OCI-M2 (cell line): Measurements from ENCODE around the gene DRD4.

Source experiments
- DNase-seq: peaks from one replicate; lab custom pipeline; 2025; ENCODE audit not compliant: unreplicated experiment; lab: John Stamatoyannopoulos, UW

Gene DRD4

DNA sequence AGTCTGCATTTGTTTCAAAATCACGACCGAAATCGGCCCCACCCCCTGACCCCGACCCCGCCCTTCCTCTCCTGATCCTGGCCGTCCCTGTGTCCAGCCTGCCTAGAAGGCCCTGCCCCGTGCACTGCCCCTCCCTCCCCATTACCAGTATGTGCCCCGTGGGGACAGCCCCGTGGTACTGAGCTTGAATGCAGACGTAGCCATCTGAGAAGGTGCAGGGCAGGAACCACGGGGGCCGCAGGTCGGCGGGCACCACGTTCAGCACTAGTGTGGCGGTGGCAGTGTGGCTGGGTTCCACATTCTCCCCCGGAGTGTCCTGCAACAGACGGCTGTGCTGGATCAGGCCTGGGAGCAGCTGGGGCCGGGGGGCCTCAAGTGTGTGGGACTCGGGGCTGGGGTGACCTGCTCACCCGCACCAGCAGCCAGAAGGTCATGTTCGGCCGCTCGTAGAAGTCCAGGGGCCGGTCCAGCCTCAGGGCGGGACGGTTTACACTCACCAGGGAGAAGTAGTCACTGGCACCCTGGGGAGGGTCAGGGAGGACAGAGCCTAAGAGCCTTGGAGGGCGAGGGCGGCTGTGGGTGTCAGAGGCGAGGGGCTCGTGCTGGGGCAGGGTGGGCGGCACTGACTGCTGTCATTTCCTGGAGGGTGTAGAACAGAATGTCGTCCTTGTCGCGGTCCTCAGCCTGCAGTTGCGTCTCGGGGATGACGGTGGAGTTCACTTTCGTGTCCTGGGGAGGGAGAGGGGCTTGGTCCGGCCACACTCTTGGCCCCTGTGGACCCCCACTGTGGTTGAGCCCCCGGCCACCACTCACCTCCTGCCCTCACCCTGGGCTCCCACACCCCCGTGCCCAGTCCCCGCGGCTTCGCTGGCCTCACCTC lies 15.9 kb upstream of the DRD4 start:
- DNase-seq, result no peak

DNA sequence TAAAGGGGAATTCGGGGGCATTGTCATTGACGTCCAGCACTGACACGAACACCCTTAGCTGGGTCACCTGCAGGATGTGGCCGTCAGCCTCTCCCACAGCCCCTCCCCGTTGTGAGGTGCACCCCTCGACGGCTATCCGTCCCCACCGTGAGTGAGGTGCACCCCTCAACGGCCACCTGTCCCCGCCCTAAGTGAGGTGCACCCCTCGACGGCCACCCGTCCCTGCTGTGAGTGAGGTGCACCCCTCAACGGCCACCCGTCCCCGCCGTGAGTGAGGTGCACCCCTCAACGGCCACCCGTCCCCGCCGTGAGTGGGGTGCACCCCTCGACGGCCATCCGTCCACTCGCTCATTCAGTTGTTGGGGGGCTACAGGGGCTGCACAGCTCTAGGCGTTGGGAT lies 15.2 kb upstream of the DRD4 start:
- DNase-seq, result no peak

DNA sequence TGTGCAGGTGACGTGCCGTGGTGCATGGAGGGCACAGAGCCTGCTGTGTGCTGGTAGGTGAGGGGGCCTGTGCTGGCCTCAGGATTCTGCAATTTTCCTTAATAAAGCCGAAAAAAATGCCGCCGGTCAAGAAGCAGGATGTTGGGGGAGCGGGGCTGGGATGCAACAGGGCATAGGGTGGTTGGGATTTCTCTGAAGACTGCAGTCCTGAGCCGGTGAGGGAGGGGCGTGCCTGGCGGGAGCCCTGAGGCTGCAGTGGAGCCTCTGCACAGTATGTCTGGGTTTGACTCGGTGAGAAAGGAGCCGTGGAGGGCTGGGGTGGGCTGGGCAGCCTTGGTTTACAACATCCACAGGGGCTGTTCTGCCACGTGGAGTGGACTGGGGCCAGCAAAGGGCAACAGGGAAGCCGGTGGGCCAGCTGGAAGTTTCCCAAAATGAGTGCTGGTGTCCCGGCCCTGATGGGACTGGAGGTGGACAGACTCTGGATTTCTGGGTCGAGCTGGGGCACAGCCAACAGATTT lies 13.7 kb upstream of the DRD4 start:
- DNase-seq, result no peak

DNA sequence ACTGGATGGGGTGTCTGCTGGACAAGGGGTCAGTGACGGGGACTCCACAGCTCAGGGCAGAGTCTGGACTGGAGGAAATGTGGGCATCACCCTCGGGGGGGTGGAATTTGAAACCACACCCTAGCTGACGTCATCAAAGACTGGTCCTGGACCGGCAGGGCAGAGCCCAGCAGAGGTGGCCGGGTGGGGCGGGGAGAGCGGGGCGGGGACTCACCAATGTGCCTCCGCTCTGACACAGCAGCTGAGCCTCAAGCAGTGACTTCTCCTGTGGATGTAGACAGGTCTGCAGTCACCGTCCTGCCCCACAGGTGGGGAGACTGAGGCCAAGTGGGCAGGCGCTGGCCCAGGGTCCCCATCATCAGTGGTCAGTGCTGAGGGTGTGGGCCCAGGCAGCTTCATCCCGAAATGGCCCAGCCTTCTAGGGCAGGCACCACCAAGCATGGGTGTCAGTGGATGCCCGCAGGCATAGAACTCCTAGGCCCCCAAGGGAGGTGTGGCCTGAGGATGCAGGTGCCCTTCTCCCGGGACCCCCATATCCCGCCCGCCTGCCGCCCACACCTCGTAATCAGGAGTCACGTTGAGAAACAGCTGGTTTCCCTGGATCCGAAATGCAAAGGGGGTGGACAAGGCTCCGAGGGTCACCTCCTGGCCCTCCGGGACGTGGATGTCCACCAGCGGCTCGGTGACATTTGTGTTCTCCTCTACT lies 12.9 kb upstream of the DRD4 start:
- DNase-seq, result no peak

DNA sequence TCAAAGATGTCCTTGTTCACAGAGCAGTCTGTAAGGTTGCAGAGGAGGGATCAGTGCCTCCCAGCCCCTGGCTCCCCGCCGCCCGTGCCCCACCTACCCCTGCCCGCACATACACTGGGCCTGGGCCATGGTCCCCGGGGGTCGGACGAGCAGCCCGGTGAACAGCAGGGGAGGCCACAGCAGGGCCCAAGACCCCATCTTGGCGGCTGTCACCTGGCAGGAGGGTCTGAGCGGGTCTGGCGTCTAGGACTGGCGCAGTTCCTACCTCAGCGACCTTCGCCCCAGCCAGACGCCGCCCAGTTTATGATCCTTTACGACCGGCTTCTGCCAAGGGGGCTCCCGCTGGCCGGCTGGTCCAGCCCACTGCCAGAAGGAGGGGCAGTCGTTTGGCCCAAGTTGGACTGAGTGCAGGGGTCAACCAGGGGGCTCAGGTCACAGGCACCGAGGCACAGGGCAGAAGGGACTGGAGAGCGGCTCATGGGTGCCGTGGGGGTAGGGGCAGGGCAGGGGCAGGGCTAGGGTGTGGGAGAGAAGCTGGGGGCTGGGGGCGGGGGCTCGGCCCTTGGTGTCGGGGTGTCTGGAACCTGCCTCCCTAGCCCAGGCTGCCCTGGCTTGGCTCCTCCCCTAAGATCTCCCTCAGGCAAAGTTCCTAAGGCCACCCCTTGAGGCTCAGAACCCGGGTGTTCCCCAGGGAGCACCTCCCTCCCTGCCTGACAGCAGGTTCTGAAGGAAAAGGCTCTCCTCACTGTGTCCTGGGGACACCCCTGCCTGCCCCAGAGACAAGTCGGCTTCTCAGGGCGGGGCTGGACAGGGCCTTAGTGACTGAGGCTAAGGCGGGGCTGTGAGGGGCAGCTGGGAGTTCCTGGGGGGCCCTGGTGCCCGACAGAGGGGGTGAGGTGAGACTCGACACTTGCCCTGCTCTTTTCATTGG lies 12.1 kb upstream of the DRD4 start, which contains the start of gene CDHR5:
TSS of gene CDHR5 (minus strand) at position 251 of the 931 bp plus-strand sequence. CDS start at position 198, 53 bp downstream.
- DNase-seq, result no peak

DNA sequence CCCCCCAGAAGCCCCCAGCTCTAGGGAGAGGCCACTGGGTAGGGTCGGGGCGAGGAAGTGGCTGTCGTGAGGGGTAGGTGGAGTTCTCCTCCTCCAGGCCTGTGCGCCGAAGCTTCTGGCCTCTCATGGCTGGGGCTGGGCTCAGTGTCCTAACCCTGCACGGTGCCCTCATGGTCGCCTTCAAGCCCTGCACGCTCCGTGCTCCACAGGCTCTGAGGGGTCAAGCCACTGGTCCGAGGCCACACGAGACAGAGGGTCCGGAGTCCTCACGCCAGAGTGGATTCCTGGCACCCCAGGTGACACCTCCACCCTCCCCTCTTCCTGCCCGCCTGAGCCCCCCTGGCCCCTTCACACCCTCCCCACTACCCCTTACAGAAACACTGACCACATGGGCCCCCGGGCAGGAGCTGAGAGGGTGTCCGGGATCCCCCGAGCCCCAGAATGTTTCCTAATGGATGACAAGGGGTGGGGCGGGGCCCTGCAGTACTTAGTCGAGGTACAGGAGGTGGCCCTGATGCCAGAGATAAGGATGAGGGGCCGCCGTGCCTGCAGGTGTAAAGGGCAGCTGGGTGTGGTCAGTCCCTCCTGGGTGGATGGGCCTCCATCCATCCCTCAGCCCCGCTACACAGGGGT lies 11.3 kb upstream of the DRD4 start:
- no peak for DNase-seq

DNA sequence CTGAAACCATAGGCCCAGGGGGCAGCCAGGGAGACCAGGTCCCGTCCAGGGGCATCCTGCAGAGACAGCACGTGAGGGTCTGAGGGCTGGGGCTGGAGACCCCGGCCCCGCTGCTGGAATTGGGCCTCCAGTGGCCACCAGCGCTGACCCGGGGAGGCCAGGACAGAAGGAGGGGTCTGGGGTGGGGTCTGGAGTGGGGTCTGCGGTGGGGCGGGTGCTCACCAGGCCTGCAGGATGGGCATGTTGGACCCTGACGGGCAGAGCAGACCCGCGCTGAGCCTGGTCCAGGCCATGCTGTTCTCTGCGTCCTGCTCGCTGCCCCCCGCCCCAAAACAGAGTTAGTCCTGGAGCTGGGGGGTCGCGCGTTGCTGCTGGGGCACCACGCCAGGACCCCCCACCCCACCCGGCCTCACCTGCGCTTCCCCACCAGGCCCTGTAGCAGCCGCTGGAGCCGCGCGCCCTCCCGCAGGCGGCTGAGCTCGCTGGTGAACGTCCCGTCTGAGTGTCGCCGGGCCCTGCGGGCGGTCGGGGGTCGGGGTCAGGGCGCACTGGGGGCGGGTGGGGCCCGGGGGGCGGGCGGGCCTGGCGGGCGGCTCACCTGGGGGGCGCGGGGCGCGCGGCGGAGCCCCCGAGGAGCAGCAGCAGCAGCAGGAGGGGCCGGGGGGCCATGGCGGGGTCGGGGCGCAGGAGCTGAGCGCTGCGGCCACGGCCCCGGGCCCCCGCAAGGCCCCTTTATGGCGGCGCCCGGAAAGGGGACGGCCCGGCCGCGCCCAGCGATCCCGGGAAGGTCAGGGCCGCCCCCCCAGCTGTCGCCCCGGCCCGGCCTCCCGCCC lies 10.4 kb upstream of the DRD4 start, which contains the start of gene SCT:
TSS of gene SCT (minus strand) at position 707 of the 833 bp plus-strand sequence. CDS start at position 669, 38 bp downstream.
- DNase-seq, result no peak

DNA sequence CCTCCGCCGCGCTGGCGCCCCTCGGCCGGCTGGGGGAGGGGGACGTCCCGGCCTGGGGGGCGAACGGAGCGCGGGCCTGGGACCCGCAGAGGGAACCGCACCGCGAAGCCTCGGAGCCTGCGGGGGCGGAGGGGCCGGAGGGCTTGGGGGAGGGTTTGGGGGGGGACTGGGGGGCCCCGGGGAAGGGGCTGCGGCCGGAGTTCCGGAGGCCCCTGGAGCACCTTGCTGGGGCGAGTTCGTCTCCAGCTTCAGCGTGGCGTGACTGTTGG lies 9.8 kb upstream of the DRD4 start:
- DNase-seq, result no peak

DNA sequence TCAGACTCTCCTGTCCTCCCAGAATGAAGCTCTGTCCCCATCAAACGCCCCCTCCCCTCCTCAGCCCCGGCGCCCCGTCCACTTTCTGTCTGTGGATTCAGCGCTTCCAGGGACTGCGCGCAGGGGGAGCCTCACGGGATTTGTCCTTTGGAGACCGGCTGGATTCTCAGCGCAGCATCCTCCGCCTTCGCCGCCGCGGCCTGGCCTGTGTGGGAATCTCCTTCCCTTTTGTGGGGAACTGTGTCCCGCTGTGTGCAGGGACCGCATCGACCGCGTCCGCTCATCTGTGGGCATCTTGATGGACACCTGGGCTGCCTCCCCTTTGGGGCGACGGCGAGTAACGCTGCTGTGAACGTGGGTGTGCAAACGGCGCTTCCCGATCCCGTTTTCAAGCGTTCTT lies 9.0 kb upstream of the DRD4 start:
- no peak for DNase-seq

DNA sequence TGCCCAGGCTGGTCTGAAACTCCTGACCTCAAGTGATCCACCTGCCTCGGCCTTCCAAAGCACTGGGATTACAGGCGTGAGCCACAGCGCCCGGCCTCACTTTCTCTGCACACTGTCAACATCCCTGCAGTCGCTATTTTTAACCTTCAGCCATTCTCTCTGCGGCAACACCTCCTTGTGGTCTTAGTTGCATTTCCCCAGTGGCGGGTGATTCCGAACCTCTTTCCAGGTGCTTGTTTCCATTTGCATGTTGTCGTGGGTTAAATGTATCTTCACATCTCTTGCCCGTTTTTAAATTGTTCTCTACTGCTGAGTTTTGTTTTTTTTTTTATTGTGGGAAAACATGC lies 7.9 kb upstream of the DRD4 start:
- DNase-seq, result no peak

DNA sequence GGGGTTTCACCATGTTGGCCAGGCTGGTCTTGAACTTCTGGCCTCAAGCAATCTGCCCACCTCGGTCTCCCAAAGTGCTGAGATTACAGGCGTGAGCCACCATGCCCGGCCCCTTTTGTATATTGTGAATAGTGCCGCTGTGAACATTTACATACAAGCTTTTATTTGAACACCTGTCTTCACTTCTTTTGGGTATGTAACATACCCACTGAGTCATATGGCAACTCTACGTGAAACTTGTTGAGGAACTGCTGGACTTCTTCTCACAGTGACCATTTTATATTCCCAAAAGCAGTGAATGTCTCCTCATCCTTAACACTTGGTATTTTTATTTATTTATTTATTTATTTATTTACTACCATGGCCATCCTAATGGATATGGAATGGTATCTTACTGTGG lies 6.2 kb upstream of the DRD4 start:
- no peak for DNase-seq

DNA sequence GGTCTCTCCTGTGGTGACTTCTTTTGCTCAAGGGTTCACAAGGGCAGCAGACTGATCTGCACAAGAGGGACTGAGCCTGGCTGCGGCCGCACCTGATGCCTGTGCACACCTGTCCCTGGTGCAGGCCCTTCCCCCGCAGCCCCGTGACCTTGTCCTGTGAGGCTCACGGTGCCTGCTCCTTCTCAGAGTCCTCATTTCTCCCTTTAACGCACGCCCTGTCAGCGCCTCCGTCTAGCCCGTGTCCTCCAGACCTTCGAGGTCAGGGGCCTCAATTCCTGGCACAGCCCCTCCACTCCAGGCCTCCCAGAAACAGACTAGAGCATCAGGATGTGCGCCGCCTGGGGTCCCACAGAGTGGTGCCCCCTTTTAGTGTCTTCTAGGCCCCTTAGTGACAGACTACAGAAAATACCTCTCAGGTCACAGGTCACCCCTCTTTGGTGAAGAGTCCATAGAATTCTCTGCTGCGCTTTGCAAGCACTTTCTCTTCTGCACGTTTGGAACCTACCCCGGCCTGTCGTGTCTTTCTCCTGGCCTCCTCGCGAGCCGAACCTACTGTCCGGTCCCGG lies 1.0 kb upstream of the DRD4 start:
- DNase-seq, result no peak

DNA sequence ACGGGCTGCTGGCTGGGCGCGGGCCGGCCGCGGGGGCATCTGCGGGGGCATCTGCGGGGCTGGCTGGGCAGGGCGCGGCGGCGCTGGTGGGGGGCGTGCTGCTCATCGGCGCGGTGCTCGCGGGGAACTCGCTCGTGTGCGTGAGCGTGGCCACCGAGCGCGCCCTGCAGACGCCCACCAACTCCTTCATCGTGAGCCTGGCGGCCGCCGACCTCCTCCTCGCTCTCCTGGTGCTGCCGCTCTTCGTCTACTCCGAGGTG lies 194 bp downstream of the DRD4 start:
- no peak for DNase-seq

DNA sequence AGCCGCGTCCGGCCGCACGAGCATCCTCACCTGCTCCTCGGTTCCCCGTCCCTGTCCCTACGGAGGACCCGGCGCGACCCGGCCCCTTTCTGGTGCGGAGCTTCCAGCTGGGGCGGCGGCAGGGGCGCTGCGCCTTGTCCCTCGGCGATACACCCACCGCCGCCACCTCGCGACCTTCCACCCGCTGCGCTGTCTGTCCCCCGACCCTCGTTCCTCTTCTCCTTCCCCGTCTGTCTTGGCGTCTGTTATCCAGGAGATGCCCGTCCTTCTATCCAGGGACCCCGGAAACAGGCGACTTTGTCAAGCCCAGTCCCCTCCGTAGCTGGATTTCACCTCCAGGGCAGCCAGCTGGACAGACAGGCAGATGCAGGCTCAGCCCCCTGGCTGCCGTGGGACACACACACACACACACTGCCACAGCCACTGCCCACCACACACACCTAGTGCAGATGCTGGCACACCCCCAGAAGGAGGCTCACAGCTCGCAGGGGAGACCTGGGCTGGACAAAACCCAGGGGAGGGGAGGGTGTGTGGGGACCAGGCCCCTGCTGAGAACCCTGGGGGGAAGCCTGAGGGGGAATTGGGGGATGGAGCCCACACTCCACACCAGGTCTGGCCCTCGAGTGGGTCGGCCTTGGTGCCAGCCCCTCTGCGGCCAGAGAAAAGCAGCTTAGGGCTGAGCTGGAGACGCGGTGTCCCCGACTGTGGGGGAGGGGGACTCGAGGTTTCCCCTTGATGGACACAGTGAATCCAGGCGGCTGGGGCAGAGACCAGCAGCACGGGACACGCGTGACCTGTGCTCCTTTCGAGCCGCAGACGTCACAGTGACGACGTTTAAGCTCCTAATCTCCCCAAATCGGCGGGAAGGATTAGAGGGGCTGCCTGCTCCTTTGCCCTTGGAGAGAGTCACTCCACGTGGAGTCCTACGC lies 788 bp downstream of the DRD4 start:
- DNase-seq, result no peak

DNA sequence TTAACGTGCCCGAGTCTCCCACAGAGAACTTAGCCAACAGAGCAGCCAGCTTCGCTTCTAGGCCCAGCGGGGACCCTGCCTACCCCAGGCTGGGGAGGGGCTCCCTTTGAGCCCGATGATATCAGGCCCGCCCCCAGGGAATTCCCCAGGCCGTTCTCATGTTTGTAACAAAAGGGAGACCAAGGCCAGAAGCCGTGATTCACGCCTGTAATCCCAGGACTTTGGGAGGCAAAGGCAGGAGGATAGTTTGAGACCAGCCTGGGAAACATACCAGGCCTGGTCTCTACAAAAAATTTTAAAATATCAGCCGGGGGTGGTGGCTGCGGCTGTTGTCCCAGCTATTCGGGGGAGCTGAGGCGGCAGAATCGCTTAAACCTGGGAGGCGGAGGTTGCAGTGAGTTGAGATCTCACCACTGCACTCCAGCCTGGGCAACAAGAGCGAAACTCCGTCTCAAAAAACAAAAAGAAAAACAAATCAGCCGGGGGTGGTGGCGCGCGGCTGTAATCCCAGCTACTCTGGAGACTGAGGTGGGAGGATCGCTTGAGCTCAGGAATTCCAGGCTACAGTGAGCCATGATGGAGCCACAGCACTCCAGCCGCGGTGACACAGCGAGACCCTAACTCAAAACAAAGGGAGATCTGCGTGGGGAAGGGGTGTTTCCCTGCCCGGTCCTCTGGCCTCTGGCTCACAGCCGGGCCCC lies 1.7 kb downstream of the DRD4 start:
- no peak for DNase-seq

DNA sequence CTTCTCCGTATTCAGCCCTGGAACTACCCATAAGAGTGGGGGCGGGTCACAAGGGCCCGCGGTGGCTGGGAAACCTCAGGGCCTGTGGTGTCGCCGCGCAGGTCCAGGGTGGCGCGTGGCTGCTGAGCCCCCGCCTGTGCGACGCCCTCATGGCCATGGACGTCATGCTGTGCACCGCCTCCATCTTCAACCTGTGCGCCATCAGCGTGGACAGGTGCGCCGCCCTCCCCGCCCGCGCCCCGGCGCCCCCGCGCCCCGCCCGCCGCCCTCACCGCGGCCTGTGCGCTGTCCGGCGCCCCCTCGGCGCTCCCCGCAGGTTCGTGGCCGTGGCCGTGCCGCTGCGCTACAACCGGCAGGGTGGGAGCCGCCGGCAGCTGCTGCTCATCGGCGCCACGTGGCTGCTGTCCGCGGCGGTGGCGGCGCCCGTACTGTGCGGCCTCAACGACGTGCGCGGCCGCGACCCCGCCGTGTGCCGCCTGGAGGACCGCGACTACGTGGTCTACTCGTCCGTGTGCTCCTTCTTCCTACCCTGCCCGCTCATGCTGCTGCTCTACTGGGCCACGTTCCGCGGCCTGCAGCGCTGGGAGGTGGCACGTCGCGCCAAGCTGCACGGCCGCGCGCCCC lies 2.4 kb downstream of the DRD4 start:
- no peak for DNase-seq

DNA sequence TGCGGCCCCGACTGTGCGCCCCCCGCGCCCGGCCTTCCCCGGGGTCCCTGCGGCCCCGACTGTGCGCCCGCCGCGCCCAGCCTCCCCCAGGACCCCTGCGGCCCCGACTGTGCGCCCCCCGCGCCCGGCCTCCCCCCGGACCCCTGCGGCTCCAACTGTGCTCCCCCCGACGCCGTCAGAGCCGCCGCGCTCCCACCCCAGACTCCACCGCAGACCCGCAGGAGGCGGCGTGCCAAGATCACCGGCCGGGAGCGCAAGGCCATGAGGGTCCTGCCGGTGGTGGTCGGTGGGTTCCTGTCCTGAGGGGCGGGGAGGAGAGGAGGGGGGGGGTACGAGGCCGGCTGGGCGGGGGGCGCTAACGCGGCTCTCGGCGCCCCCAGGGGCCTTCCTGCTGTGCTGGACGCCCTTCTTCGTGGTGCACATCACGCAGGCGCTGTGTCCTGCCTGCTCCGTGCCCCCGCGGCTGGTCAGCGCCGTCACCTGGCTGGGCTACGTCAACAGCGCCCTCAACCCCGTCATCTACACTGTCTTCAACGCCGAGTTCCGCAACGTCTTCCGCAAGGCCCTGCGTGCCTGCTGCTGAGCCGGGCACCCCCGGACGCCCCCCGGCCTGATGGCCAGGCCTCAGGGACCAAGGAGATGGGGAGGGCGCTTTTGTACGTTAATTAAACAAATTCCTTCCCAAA lies 3.1 kb downstream of the DRD4 start:
- no peak for DNase-seq
